Fibroblast of skin of abdomen (primary cell): ENCODE measurements around the gene TMEM271.

Experiments
- DNase-seq: peaks from one replicate; pipeline ENCODE4 v3.0.0-alpha.2; 2013

The TMEM271 gene

DNA sequence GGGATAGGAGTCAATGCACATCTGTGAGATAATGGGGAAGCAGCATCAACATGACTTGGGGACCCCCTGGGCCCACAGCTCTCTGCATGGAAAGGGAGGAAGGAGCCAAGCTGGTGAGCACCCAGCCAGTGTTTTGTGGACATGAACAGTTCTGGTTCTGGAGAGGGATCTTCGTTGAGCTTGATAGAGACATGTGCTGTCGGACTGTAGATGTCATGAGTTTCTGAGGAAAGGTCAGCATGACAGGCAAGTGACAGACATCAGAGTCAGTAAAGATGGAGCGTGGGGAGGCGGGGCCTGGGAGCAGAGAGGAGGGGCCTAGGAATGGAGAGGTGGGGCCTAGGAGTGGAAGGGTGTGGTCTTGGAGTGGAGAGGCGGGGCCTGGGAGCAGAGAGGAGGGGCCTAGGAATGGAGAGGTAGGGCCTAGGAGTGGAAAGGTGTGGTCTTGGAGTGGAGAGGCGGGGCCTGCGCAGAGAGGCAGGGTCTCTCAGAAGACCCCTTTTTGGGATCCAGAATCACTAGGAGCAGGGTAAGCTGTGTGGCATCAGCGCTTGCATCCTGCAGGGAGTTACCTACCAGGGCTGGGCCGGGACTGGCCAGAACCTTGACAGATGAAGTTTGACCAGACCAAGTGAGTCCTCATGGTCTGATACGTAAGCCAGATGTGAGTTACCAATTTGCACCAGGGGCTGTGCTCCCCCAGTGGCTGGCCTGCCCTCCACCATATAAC is 43.3 kb downstream of the TMEM271 start:
- DNase-seq: no peak

DNA sequence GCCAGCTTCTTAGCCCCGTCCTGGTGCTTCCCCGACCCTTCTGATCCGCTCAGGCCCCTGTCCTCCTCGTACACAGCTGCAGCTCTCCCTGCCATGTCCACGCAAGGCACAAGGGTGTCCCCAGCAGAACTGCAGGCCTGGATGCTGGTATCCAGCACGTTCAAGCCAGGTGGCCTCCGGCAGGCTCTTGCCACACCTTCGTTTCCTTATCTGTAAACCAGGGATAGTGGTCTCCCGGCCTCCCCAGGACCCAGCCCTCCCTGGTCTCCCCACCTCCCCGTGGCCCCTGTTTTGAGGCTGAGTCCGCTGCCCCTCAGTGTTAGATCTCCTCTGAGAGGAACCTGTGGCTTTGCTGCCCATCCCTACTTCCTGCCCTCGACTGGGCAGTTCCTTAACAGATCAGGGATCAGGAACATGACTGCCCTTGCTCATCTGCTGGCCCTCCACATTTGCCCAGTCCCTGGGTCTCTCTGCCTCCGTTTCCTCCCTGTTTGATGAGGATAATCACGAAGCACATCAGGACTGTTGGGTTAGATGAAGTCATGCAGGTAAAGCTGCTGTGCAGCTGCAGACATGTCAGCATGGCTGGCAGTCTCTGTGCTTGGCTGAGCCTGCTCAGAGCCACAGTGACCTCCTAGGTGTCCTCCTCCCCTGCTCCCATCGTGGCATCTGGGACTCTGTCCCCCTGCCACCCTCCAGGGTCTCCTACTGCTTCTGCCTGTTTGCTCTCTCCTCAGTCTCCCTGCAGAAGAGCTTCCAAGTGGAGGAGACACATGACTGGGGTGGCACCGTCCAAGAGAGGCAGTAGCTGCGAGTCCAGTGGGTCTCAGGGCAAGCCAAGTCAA is 44.2 kb downstream of the TMEM271 start:
- DNase-seq: no peak

DNA sequence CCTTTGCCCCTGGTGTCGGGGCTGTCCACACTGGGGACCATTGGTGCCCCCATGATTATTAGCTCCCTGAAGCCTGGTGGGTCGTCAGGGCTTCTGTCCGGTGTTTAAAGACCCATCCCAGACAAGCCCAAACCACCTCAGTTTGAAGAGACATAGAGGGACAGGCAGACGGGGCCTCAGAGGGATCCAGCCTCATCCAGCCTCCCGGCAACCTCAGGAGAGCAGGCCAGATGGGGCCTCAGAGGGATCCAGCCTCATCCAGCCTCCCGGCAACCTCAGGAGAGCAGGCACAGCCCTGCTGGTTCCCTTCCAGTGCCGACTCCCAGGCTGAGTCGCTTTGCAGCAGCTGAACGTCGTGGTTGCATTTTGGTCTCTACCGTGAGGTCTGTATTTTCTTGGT is 45.0 kb downstream of the TMEM271 start:
- DNase-seq: no peak

DNA sequence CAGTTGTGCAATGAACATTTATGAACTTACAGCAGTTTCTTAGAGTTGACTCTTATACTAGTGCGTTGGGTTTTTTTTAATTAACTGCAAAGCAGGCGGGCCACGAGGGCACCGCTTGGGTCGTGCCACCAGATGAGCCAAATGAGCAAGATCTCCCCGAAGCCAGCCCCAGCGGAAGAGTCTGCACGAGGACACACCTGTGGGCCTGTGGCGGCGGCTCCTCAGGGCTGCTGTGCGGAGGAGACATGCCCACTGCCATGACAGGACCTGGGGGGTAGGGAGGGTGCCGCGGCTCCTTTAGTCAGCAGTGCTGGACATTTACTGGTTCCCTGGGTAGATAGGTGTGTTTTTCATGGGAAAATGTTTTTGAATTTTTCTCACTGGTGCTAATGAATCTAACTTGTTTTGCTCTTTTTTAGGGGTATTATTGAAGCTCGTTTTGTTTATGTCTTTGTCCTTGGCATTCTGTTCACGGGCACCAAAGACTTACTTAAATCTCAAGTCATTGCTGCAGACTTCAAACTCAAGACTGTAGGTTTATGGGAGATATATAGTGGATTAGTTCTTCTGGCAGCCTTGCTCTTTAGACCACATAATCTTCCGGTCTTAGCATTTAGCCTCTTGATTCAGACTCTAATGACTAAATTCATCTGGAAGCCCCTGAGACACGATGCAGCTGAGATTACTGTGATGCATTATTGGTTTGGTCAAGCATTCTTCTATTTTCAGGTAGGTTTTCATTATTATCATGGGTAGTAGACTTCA is 45.9 kb downstream of the TMEM271 start:
- no peak for DNase-seq

DNA sequence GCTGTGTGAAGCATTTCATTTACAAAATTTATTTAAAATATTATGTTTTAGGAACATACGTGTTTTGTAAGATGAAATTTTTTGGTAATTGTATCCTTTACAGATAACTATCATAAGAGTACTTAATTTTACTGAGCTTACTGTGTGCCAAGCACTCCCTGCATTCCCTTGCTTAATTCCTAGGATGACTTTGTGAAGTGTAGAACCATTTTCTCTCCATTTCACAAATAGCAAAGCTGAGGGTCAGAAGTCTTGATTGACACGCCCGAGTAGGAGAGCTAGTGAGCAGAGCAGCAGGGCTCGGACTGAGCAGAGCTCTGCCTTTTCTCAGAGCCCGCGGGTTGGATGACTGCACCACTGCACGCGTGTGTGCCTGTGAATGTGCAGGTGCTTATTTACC is 46.5 kb downstream of the TMEM271 start:
- no peak for DNase-seq

DNA sequence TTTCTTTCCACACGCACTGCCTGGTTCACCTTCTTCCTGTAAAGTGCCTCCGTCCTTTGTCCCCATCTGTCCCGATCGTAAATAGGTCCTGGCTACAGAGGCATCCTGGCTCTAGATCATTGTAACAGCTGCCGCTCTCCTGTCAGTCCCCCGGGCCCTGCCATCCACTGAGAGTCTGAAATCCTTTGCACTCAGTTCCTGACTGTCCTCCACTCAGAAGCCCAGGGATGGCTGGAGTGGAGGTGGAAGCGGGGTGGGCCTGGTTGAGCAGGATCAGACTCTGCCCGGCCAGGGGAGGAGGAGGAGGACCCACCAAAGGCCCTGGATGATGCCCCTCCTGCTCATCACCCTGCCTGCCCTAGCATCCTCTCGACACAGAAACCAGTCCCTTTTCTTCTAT is 47.3 kb downstream of the TMEM271 start:
- no peak for DNase-seq

DNA sequence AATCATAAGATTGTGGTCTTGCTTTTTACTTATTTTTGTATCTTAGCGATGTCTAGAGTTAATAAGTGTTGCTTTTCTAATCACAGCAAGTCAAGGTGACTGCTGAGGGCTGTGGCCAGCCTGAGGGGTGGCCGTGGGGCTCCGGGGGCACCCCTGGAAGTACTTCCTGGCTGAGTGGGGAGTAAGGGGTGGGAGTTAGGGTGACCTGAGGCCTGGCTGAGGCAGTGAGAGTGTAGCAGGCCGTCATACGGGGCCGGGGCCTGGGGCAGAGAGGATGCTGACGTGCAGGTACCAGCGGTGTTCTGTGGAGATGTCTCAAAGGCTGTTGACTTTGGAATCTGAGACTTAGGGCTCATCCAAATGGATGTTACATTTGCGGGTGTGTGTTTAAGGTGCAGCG is 47.8 kb downstream of the TMEM271 start:
- DNase-seq: no peak

DNA sequence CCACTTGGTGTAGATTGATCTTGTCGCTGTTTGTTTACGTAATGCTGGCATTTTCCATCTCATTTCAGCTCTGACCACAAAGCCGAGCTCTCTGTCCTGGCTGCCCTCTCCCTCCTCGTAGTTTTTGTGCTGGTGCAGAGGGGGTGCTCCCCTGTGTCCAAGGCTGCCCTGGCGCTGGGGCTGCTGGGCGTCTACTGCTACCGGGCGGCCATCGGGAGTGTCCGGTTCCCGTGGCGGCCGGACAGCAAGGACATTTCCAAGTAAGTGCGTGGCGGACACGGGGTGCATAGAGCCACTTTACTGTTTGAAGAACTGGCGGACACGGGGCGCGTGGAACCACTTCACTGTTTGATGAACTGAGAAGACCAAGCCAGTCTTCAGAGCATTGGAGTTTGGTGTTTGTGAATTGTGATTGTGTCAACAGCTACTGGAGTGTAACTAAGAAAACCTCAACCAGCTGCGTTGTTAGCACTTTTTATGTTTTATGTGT is 49.1 kb downstream of the TMEM271 start:
- DNase-seq: no peak

DNA sequence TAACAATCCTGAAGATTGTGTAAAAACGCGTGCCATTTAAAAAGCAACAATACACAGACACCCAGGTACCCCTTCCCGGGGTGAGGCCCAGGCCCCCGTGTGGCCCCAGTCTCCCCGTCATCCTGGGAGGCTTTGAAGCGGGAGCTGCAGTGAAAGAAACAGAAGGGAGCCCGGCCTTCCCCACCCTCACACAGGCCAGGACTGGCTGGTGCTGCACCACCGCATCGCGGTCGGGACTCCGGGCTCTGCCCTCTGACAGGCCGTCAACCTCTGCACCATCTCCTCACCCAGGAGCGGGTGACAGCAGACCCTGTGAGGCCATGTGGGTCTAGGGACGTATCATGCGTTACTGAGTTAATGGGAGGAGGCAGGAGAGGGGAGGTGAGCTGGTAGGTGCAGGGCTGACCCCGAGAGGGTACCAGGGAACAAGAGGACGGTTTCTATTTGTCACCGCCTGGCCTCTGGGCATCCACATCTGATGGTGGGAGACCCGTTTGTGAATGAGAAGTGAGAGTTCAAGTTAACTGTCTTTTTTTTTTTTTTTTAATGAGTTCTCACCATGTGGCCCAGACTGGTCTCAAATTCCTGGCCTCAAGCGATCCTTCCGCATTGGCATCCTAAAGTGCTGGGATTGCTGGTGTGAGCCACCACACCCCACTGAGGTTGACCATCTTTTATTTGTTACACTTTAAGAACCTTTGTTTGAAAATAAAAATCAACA is 49.7 kb downstream of the TMEM271 start:
- DNase-seq: no peak

DNA sequence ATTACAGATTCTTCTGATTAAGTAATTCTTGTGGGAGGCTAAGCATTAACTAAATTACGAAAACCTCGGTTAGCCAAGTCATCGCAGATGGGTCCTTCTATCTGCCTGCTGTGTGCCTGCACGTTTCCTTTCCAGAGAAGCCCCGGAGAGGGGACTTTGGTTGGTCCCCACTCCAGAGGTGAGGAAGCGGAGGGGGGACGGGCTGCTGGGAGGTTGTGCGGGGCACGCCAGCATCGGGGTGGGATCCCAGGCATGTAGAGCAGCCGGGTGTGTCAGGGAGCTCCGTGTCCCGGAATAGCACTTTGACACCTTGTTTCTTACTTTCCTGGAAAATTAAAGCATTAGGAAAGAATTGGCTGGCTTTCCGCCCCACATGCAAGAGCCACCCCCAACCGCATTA is 50.4 kb downstream of the TMEM271 start:
- no peak for DNase-seq

DNA sequence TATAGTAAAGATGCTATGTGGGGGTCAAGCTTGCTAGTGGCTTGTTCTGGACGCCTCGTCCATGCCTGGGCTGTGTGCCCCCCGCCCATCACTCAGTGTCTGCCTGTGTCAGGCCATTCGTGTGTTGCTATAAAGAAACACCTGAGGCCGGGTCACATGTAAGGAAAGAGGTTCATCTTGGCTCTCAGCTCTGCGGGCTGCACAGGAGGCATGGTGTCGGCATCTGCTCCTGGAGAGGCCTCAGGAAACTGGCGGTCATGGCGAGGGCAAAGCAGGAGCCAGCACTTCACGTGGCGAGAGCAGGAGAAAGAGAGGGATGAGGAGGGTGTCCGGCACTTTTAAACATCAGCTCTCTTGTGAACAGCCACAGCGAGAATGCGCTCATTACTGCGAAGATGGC is 51.9 kb downstream of the TMEM271 start:
- DNase-seq: no peak
